ENCODE data around the gene CDKN2B-AS1. TPM values are rescaled to one million over a fixed set of nuclear protein-coding genes. Genes with fewer than 3 reads are reported as not detected.

CDKN2B-AS1 gene
- total and polyA plus RNA-seq, 2 donors (not counting 1 experiment from before 2014, with no cell fraction given): 1.3 to 2.5 TPM

- no peak for TF ChIP-seq EZH2 (IDR thresholded peaks at IDR 0.05; ENCODE audit: borderline replicate concordance, insufficient read depth, low read depth, low read length, poor library complexity, severe bottlenecking)
- TF ChIP-seq CTCF (IDR thresholded peaks at IDR 0.05): no peak
- no peaks in the 10 kb centered on the region for H3K79me2 ChIP-seq (ENCODE audit: control insufficient read depth, insufficient read depth, low read length)
- DNase-seq (no peak), ATAC-seq (ENCODE audit: low read depth) (no peak)
- ChIA-PET CTCF (no interaction called here), POLR2A (no interaction called here)
- H3K9ac ChIP-seq (ENCODE audit: low read length): no peak overlapping the region
- H3K4me1 Mint-ChIP-seq: peaks cover 16% of the 10 kb centered on the region
- no peak overlapping the region for H2AFZ ChIP-seq (ENCODE audit: insufficient read depth, low read depth, low read length, poor library complexity, severe bottlenecking)
- no peaks in the 10 kb centered on the region for H3K27me3 Mint-ChIP-seq
- no peak overlapping the region for H3K4me2 ChIP-seq (replicated peaks; ENCODE audit: low read depth, low read length, poor library complexity, severe bottlenecking)
- H3K4me3 Mint-ChIP-seq: no peak overlapping the region
- H3K27ac ChIP-seq (ENCODE audit: low read length in 2 of 2): no peak overlapping the region
- H3K9me3 ChIP-seq (ENCODE audit: control extremely low read depth in 1 of 3, control insufficient read depth in 2 of 3, insufficient read depth in 1 of 3, low read length in 2 of 3): peaks cover 0 to 8% (median 0%) of the 10 kb centered on the region in 3 donors
- no peak overlapping the region for H3K4me3 ChIP-seq (ENCODE audit: control extremely low read depth in 1 of 5, extremely low read depth in 1 of 5, insufficient read depth in 1 of 5, low read depth in 2 of 5, low read length in 4 of 5)
- H4K20me1 ChIP-seq (ENCODE audit: control insufficient read depth, insufficient read depth, low read length, poor library complexity, severe bottlenecking): no peaks in the 10 kb centered on the region
- no peaks in the 10 kb centered on the region for H3K9me3 Mint-ChIP-seq (ENCODE audit: insufficient read depth)
- H3K36me3 ChIP-seq (replicated peaks in 1 of 2; ENCODE audit: control extremely low read depth in 1 of 2, control insufficient read depth in 1 of 2, extremely low read depth in 1 of 2, insufficient read depth in 2 of 2, low read length in 1 of 2): no peaks in the 10 kb centered on the region
- H3K27ac Mint-ChIP-seq: no peak overlapping the region
- H3K27me3 ChIP-seq (replicated peaks in 1 of 4; ENCODE audit: control extremely low read depth in 1 of 4, control insufficient read depth in 3 of 4, insufficient read depth in 4 of 4, low read length in 3 of 4): no peaks in the 10 kb centered on the region
- intact Hi-C loops (cut with micrococcal nuclease): no loop called here
- peaks cover 4 to 17% of the 10 kb centered on the region in 2 donors for H3K4me1 ChIP-seq (ENCODE audit: control insufficient read depth in 2 of 2, insufficient read depth in 2 of 2, low read length in 2 of 2)
These were observed 162.7 kb downstream of the CDKN2B-AS1 start for GRCh38 chr9:22157276-22157675.

GRCh38 chr9:22157828-22158227 lies 163.2 kb downstream of the CDKN2B-AS1 start:
- no peak overlapping the region for H3K27ac Mint-ChIP-seq
- Histone ChIP-seq H3K4me1 (ENCODE audit: control insufficient read depth in 2 of 2, insufficient read depth in 2 of 2, low read length in 2 of 2) (peaks cover 4 to 17% of the 10 kb centered on the region in 2 donors), H3K27me3 (replicated peaks in 1 of 4; ENCODE audit: control extremely low read depth in 1 of 4, control insufficient read depth in 3 of 4, insufficient read depth in 4 of 4, low read length in 3 of 4) (no peaks in the 10 kb centered on the region), H3K27ac (ENCODE audit: low read length in 2 of 2) (no peak overlapping the region), H3K9me3 (ENCODE audit: control extremely low read depth in 1 of 3, control insufficient read depth in 2 of 3, insufficient read depth in 1 of 3, low read length in 2 of 3) (peaks cover 0 to 8% (median 0%) of the 10 kb centered on the region in 3 donors), H3K4me2 (replicated peaks; ENCODE audit: low read depth, low read length, poor library complexity, severe bottlenecking) (no peak overlapping the region), H3K36me3 (replicated peaks in 1 of 2; ENCODE audit: control extremely low read depth in 1 of 2, control insufficient read depth in 1 of 2, extremely low read depth in 1 of 2, insufficient read depth in 2 of 2, low read length in 1 of 2) (no peaks in the 10 kb centered on the region), H4K20me1 (ENCODE audit: control insufficient read depth, insufficient read depth, low read length, poor library complexity, severe bottlenecking) (no peaks in the 10 kb centered on the region), H3K79me2 (ENCODE audit: control insufficient read depth, insufficient read depth, low read length) (no peaks in the 10 kb centered on the region), H3K4me3 (ENCODE audit: control extremely low read depth in 1 of 5, extremely low read depth in 1 of 5, insufficient read depth in 1 of 5, low read depth in 2 of 5, low read length in 4 of 5) (no peak overlapping the region), H2AFZ (ENCODE audit: insufficient read depth, low read depth, low read length, poor library complexity, severe bottlenecking) (no peak overlapping the region), H3K9ac (ENCODE audit: low read length) (no peak overlapping the region)
- no CpG with 5 or more reads among the region's 4 CpGs for WGBS (ENCODE audit: insufficient coverage)
- H3K27me3 Mint-ChIP-seq: no peaks in the 10 kb centered on the region
- H3K4me1 Mint-ChIP-seq: peaks cover 16% of the 10 kb centered on the region
- no peak for ATAC-seq (ENCODE audit: low read depth)
- intact Hi-C loops (cut with micrococcal nuclease): no loop called here
- ChIA-PET POLR2A (no interaction called here), CTCF (no interaction called here)
- no peaks in the 10 kb centered on the region for H3K9me3 Mint-ChIP-seq (ENCODE audit: insufficient read depth)
- no peak for DNase-seq
- TF ChIP-seq EZH2 (IDR thresholded peaks at IDR 0.05; ENCODE audit: borderline replicate concordance, insufficient read depth, low read depth, low read length, poor library complexity, severe bottlenecking) (no peak), CTCF (IDR thresholded peaks at IDR 0.05) (no peak)
- no peak overlapping the region for H3K4me3 Mint-ChIP-seq
